Type B pancreatic cell (in vitro differentiated cells): ENCODE measurements around the gene WDR70. TPM values are rescaled to one million over a fixed set of nuclear protein-coding genes. Genes with fewer than 3 reads are reported as not detected.

Source experiments
- DNase-seq: peaks from one replicate; pipeline ENCODE4 v3.0.0; 2021; ENCODE audit warnings: mixed read lengths; ENCODE audit not compliant: unreplicated experiment; ENCODE audit errors: extremely low spot score
- H3K27ac Mint-ChIP-seq: 2 replicates; pipeline ENCODE4 v1.8.0; 2021; ENCODE audit warnings: mild to moderate bottlenecking, mixed read lengths
- H3K27me3 Mint-ChIP-seq: 2 replicates; pipeline ENCODE4 v1.8.0; 2021; ENCODE audit warnings: mixed read lengths
- H3K36me3 Mint-ChIP-seq: 2 replicates; pipeline ENCODE4 v1.8.0; 2021; ENCODE audit warnings: mixed read lengths
- H3K4me1 Mint-ChIP-seq: one replicate; pipeline ENCODE4 v1.8.0; 2021; ENCODE audit warnings: mixed read lengths; ENCODE audit not compliant: unreplicated experiment
- H3K4me3 Mint-ChIP-seq: 2 replicates; pipeline ENCODE4 v1.8.0; 2021; ENCODE audit warnings: mild to moderate bottlenecking, mixed read lengths
- H3K9me3 Mint-ChIP-seq: 2 replicates; pipeline ENCODE4 v1.8.0; 2021; ENCODE audit warnings: mixed read lengths
- CTCF ChIP-seq: fragments of 200-600 bp; sonication (generic); conservative IDR thresholded peaks from 2 replicates; pipeline ENCODE4 v1.5.0; 2021; ENCODE audit warnings: antibody characterized with exemption, mild to moderate bottlenecking
- total RNA-seq: library from RNA; stranded (reverse); gene quantifications from 2 replicates; pipeline ENCODE4 v1.2.1, GENCODE V29; 2021; ENCODE audit warnings: low replicate concordance

WDR70 gene
- total RNA-seq, 1 donor from 2014 or later = 50.2 TPM

- peaks cover 5% of the 10 kb centered on the region for H3K4me1 Mint-ChIP-seq
- H3K4me3 Mint-ChIP-seq = no peak overlapping the region
- TF ChIP-seq CTCF = no peak
- no peak for DNase-seq
- H3K9me3 Mint-ChIP-seq = peaks cover 13% of the 10 kb centered on the region
- no peak overlapping the region for H3K27ac Mint-ChIP-seq
- peaks cover 18% of the 10 kb centered on the region for H3K36me3 Mint-ChIP-seq
- no peaks in the 10 kb centered on the region for H3K27me3 Mint-ChIP-seq
These were observed 372.1 kb downstream of the WDR70 start for GRCh38 chr5:37751227-37751626.

- Mint-ChIP-seq H3K36me3 (peaks cover 15% of the 10 kb centered on the region), H3K4me1 (peaks cover 5% of the 10 kb centered on the region), H3K4me3 (no peak overlapping the region), H3K9me3 (no peaks in the 10 kb centered on the region), H3K27ac (no peak overlapping the region), H3K27me3 (no peaks in the 10 kb centered on the region)
- no peak for TF ChIP-seq CTCF
- DNase-seq = no peak
These were observed 375.9 kb downstream of the WDR70 start for GRCh38 chr5:37754976-37755375.

GRCh38 chr5:37755581-37755980, 376.5 kb downstream of the WDR70 start:
- Mint-ChIP-seq H3K36me3 (peaks cover 15% of the 10 kb centered on the region), H3K4me3 (no peak overlapping the region), H3K4me1 (peaks cover 5% of the 10 kb centered on the region), H3K27ac (no peak overlapping the region), H3K27me3 (no peaks in the 10 kb centered on the region), H3K9me3 (no peaks in the 10 kb centered on the region)
- DNase-seq = no peak
- no peak for TF ChIP-seq CTCF

- Mint-ChIP-seq H3K36me3 (peaks cover 15% of the 10 kb centered on the region), H3K4me1 (peaks cover 5% of the 10 kb centered on the region), H3K4me3 (no peak overlapping the region), H3K9me3 (no peaks in the 10 kb centered on the region), H3K27ac (no peak overlapping the region), H3K27me3 (no peaks in the 10 kb centered on the region)
- no peak for DNase-seq
- TF ChIP-seq CTCF = no peak
These were observed 377.1 kb downstream of the WDR70 start for GRCh38 chr5:37756248-37756647.

GRCh38 chr5:37757980-37758582, 379.0 kb downstream of the WDR70 start:
- no peak for DNase-seq
- peaks cover 15% of the 10 kb centered on the region for H3K36me3 Mint-ChIP-seq
- H3K4me1 Mint-ChIP-seq = peaks cover 5% of the 10 kb centered on the region
- H3K27me3 Mint-ChIP-seq = no peaks in the 10 kb centered on the region
- H3K9me3 Mint-ChIP-seq = no peaks in the 10 kb centered on the region
- H3K4me3 Mint-ChIP-seq = no peak overlapping the region
- no peak overlapping the region for H3K27ac Mint-ChIP-seq
- TF ChIP-seq CTCF = no peak

- H3K27ac Mint-ChIP-seq = no peak overlapping the region
- no peak for TF ChIP-seq CTCF
- no peaks in the 10 kb centered on the region for H3K27me3 Mint-ChIP-seq
- DNase-seq = no peak
- no peak overlapping the region for H3K4me3 Mint-ChIP-seq
- no peaks in the 10 kb centered on the region for H3K36me3 Mint-ChIP-seq
- no peaks in the 10 kb centered on the region for H3K9me3 Mint-ChIP-seq
- no peaks in the 10 kb centered on the region for H3K4me1 Mint-ChIP-seq
These were observed 388.1 kb downstream of the WDR70 start for GRCh38 chr5:37767251-37767650.
